HEK293T (cell line): Measurements from ENCODE around the gene SEMA4D.

Experiments used
- CTCF ChIA-PET: fragments of 350-600 bp; formaldehyde crosslinking; extraction: SDS; loops from one replicate; lab custom pipeline; 2021; ENCODE audit warnings: antibody characterized with exemption, inconsistent platforms; lab: Yijun Ruan, JAX
- POLR2A ChIA-PET: fragments of 350-600 bp; formaldehyde crosslinking; extraction: SDS; loops from one replicate; lab custom pipeline; 2020; ENCODE audit warnings: antibody characterized with exemption, inconsistent platforms; lab: Yijun Ruan, JAX
- DNase-seq: peaks from one replicate; pipeline ENCODE4 v3.0.0; 2012; ENCODE audit warnings: mixed read lengths; ENCODE audit errors: extremely low spot score
- ARNT ChIP-seq: fragments of 450-650 bp; IDR thresholded peaks from 2 replicates; pipeline ENCODE4 v1.6.1; 2017; ENCODE audit warnings: mild to moderate bottlenecking
- BHLHE40 ChIP-seq: fragments of 450-650 bp; IDR thresholded peaks from 2 replicates; pipeline ENCODE4 v1.6.1; 2016; ENCODE audit warnings: mild to moderate bottlenecking, moderate library complexity, borderline replicate concordance
- CTBP1 ChIP-seq: fragments of 450-650 bp; IDR thresholded peaks from 2 replicates; pipeline ENCODE4 v1.6.1; 2016; ENCODE audit warnings: borderline replicate concordance
- ELF4 ChIP-seq: fragments of 450-650 bp; IDR thresholded peaks from 2 replicates; pipeline ENCODE4 v1.6.1; 2017; ENCODE audit warnings: antibody characterized with exemption
- FOXA1 ChIP-seq: fragments of 450-650 bp; IDR thresholded peaks from 2 replicates; pipeline ENCODE4 v1.6.1; 2016; ENCODE audit warnings: mild to moderate bottlenecking
- FOXK2 ChIP-seq: fragments of 450-650 bp; IDR thresholded peaks from 2 replicates; pipeline ENCODE4 v1.6.1; 2016; ENCODE audit warnings: mild to moderate bottlenecking
- FOXM1 ChIP-seq: fragments of 450-650 bp; IDR thresholded peaks from 2 replicates; pipeline ENCODE4 v1.6.1; 2017; ENCODE audit warnings: mild to moderate bottlenecking, borderline replicate concordance
- HDGF ChIP-seq: fragments of 450-650 bp; IDR thresholded peaks from 2 replicates; pipeline ENCODE4 v1.6.1; 2017; ENCODE audit warnings: antibody characterized with exemption, borderline replicate concordance
- L3MBTL2 ChIP-seq: fragments of 450-650 bp; conservative IDR thresholded peaks from 2 replicates; pipeline ENCODE4 v1.6.1; 2016; ENCODE audit warnings: mild to moderate bottlenecking
- LEF1 ChIP-seq: fragments of 450-650 bp; IDR thresholded peaks from 2 replicates; pipeline ENCODE4 v1.6.1; 2017; ENCODE audit warnings: mild to moderate bottlenecking, borderline replicate concordance
- NFRKB ChIP-seq: fragments of 450-650 bp; IDR thresholded peaks from 2 replicates; pipeline ENCODE4 v1.6.1; 2016; ENCODE audit warnings: mild to moderate bottlenecking, moderate library complexity
- SP1 ChIP-seq: fragments of 450-650 bp; IDR thresholded peaks from 2 replicates; pipeline ENCODE4 v1.6.1; 2017
- SUZ12 ChIP-seq: fragments of 450-650 bp; IDR thresholded peaks from 2 replicates; pipeline ENCODE4 v1.6.1; 2016; ENCODE audit warnings: mild to moderate bottlenecking
- TARDBP ChIP-seq: fragments of 450-650 bp; IDR thresholded peaks from 2 replicates; pipeline ENCODE4 v1.6.1; 2016
- ZNF384 ChIP-seq: fragments of 450-650 bp; IDR thresholded peaks from 2 replicates; pipeline ENCODE4 v1.6.1; 2016
- TF ChIP-seq, protein P1 (sequence below): fragments of 450-650 bp; IDR thresholded peaks from 2 replicates; pipeline ENCODE4 v1.6.1; 2016

Gene SEMA4D

DNA sequence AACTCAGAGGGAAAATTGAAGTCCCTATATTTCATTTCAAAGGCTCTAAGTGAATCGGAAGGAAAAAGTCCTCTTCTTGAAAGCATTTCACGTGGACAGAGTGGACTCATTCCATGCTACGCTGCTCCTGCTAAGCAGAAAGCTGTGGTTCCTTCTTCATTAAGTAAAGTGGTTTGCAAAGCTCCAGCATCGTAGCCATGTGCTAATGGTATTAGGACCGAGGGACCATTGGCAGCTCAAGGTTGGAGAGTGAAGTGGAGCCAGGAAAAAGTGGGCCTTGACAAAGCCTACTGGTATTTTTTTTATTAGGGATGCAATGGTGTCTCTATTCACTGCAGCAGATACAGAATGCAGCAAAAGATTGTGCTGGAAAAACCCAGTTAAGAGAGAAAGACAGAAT lies 16.4 kb upstream of the SEMA4D start:
- TF ChIP-seq FOXM1 (no peak), SUZ12 (no peak), NFRKB (no peak), FOXK2 (no peak), ZNF384 (no peak), CTBP1 (no peak), FOXA1 (no peak), BHLHE40 (no peak), HDGF (no peak), SP1 (no peak), ELF4 (no peak), TARDBP (no peak), ARNT (no peak), L3MBTL2 (no peak), LEF1 (no peak)
- TF ChIP-seq, protein P1, sequence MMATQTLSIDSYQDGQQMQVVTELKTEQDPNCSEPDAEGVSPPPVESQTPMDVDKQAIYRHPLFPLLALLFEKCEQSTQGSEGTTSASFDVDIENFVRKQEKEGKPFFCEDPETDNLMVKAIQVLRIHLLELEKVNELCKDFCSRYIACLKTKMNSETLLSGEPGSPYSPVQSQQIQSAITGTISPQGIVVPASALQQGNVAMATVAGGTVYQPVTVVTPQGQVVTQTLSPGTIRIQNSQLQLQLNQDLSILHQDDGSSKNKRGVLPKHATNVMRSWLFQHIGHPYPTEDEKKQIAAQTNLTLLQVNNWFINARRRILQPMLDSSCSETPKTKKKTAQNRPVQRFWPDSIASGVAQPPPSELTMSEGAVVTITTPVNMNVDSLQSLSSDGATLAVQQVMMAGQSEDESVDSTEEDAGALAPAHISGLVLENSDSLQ, result no peak
- ChIA-PET CTCF (no interaction called here), POLR2A (no interaction called here)
- no peak for DNase-seq

DNA sequence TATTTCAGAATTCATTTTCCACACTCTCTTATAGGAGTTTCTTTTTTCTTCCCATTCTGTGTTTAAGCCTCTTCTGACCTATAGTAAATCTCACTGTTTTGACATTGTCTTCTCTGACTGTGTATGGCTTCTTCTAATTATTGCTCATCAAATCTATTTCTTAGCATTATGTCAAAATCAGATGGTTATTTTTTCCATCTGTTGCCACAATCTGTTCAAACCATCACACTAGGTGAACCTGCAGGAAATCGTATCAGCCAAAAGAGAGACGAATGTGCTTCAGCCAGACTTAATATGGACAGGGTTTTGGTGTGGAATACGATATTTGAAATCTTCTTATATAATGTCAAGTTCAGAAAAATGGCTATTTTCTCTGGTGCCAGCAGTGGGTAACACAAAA lies 15.9 kb upstream of the SEMA4D start:
- POLR2A ChIA-PET, result no interaction called here
- TF ChIP-seq FOXK2 (no peak), LEF1 (no peak), NFRKB (no peak), SUZ12 (no peak), CTBP1 (no peak), L3MBTL2 (no peak), FOXA1 (no peak), ELF4 (no peak), FOXM1 (no peak), TARDBP (no peak), SP1 (no peak), BHLHE40 (no peak), ZNF384 (no peak), HDGF (no peak)
- TF ChIP-seq, protein P1, result no peak
- CTCF ChIA-PET, result no interaction called here
- no peak for DNase-seq

DNA sequence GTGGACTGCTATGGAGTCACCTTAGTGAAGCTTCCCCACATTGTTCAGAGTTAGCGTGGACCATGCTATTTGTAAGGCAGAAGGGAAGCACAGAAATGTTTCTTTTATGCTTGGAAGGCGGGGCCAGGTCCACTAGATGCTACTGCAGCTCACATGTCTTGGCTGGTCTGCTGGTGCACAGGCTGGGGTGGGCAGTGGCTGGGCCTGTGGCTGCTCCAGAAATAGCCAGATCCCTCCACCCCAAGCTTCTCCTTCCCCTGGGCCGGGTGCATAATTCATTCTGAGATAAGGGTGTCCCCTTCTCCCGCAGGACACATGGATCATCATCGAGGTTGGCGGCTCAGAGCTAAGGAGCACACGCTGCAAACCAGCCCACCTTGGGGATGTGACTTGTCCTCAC lies 14.5 kb upstream of the SEMA4D start:
- CTCF ChIA-PET, result no interaction called here

DNA sequence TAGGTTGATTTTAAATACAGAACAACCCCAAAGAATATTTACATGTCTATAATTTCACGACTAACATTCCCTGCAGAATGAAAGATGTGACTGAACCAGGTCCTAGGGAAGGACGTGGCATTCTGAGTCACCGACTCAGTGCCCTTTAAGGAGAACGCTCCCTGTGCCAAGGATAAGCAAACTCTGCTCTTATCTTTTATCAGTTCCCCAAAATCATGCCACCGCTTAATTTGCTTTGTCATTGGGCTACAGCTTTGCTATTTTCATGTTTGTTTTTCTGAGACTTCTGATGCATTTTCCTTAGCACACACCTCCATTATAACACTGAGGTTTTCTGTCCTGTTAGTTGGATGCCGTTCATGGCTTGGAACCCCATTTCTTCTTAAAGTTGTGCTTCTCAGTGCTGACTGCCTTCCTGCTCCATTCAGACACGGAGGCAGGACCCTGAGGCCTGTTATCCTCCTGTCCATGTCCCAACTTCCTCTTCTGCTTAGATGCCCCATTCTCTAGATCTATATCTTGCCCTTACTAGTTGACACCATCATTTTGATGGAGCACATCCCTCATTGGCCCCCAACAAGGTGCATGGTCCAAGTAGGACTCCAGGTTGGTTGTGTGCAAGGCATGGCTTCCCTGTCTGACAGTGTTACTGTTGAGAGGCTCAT lies 11.2 kb upstream of the SEMA4D start:
- DNase-seq, result no peak
- ChIA-PET CTCF (no interaction called here), POLR2A (no interaction called here)
- TF ChIP-seq FOXM1 (no peak), BHLHE40 (no peak), ZNF384 (no peak), ELF4 (no peak), LEF1 (no peak), SP1 (no peak), FOXK2 (no peak), ARNT (no peak)

More for the DNA sequence above, 14.5 kb upstream of the SEMA4D start:
- POLR2A ChIA-PET, result no interaction called here
- no peak for DNase-seq
- TF ChIP-seq TARDBP (no peak), FOXK2 (no peak), LEF1 (no peak), CTBP1 (no peak), SP1 (no peak), NFRKB (no peak), SUZ12 (no peak), ZNF384 (no peak), HDGF (no peak), FOXM1 (no peak), ARNT (no peak), FOXA1 (no peak), L3MBTL2 (no peak), ELF4 (no peak), BHLHE40 (no peak)
- TF ChIP-seq, protein P1, result no peak

DNA sequence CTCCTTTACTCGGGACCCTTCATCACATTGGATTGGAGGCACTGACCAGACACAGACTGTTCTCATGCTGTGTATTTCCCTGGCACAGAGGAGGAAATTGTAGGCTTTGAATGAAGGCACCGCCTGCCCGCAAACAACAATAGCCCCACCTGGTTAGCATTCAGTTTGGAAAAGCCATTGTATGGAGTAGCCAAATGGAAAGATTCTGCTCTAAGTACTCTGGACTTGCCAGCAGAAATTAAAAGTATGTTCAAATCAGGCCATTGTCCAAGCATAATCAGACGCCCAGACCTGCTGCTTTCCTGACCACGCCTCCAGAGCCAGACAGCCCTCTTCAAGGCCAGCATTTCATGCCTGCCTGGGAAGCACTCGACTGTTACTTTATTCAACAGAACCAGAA lies 8.0 kb upstream of the SEMA4D start:
- no peak for DNase-seq
- ChIA-PET CTCF (no interaction called here), POLR2A (no interaction called here)
- TF ChIP-seq FOXM1, result no peak
- TF ChIP-seq ARNT, result no peak
- TF ChIP-seq CTBP1, result no peak
- TF ChIP-seq LEF1, result no peak
- no peak for TF ChIP-seq NFRKB
- no peak for TF ChIP-seq FOXK2
- TF ChIP-seq FOXA1, result no peak
- no peak for TF ChIP-seq HDGF
- TF ChIP-seq SUZ12, result no peak
- TF ChIP-seq BHLHE40, result no peak
- no peak for TF ChIP-seq SP1
- TF ChIP-seq, protein P1, result no peak
- no peak for TF ChIP-seq ELF4
- no peak for TF ChIP-seq ZNF384
- TF ChIP-seq L3MBTL2, result no peak
